Limb (tissue), 2 donors: ENCODE measurements around the gene PCDHGB6.
"Not testable (repeated sequence)": the region's sequence is repeated elsewhere in the genome, so short reads cannot be mapped to it uniquely, and the experiment has no call there.

Source experiments
- DNase-seq, 2 donors: peaks; one replicate each; pipeline ENCODE4 v3.0.0-alpha.2; 2016; ENCODE audit errors: extremely low spot score in 2 of 2

Gene PCDHGB6

DNA sequence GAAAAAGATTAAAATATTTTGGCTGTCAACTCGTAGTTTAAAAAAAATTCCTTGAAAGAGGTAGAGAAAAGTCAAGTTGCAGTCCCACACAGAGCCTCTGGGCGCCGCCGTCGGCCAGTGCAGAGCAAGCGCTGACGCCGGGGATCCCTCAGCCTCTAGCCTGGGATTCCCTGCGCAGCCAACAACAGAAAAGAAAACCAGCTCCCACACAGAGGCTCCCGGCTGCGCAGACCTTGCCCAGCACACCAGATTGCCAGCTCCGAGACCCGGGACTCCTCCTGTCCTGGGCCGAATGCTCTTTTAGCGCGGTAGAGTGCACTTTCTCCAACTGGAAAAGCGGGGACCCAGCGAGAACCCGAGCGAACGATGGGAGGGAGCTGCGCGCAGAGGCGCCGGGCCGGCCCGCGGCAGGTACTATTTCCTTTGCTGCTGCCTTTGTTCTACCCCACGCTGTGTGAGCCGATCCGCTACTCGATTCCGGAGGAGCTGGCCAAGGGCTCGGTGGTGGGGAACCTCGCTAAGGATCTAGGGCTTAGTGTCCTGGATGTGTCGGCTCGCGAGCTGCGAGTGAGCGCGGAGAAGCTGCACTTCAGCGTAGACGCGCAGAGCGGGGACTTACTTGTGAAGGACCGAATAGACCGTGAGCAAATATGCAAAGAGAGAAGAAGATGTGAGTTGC lies 9.8 kb downstream of the PCDHGB6 start, which contains the start of gene PCDHGB7:
PCDHGB7 (plus strand) TSS at position 184 of the 679 bp plus-strand sequence; CDS start at position 367, 183 bp downstream.
- DNase-seq: peak; percentile 44 to 67

DNA sequence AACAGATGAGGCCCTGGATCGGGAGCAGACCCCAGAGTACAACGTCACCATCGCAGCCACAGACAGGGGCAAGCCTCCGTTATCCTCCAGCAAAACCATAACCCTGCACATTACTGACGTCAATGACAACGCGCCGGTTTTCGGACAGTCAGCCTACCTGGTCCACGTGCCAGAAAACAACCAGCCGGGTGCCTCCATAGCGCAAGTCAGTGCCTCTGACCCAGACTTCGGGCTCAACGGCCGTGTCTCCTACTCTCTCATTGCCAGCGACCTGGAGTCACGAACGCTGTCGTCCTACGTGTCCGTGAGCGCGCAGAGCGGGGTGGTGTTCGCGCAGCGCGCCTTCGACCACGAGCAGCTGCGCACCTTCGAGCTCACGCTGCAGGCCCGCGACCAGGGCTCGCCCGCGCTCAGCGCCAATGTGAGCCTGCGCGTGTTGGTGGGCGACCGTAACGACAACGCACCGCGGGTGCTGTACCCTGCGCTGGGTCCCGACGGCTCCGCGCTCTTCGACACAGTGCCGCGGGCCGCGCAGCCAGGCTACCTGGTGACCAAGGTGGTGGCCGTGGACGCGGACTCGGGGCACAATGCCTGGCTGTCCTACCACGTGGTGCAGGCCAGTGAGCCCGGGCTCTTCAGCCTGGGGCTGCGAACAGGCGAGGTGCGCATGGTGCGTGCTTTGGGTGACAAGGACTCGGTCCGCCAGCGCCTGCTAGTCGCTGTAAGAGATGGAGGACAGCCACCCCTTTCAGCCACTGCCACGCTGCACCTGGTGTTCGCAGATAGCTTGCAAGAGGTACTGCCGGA lies 11.5 kb downstream of the PCDHGB6 start:
- DNase-seq: no peak

DNA sequence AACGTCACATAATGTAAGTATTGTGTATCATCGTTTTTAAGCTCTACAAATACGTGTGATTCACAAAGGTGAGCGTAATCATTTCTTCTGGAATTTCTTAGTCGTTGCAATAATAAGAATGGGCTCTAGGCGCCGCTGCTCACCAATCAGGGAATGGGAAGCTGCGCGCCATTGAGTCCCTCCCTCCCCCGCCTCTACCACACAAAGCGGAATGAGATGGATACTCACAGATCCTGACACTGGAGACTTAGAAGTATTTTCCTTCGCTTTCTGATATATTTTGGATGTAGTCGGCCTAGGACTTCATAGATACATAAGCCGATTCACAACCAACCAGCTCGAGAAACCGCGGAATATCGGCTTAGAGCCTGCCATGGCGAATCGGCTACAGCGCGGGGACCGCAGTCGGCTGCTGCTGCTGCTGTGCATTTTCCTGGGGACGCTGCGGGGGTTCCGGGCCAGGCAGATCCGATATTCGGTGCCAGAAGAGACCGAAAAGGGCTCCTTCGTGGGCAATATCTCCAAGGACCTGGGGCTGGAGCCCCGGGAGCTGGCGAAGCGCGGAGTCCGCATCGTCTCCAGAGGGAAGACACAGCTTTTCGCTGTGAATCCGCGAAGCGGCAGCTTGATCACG lies 13.2 kb downstream of the PCDHGB6 start, which contains the start of gene PCDHGA11:
PCDHGA11 (plus strand) TSS at position 197 of the 634 bp plus-strand sequence; CDS start at position 374, 177 bp downstream.
- no peak for DNase-seq

DNA sequence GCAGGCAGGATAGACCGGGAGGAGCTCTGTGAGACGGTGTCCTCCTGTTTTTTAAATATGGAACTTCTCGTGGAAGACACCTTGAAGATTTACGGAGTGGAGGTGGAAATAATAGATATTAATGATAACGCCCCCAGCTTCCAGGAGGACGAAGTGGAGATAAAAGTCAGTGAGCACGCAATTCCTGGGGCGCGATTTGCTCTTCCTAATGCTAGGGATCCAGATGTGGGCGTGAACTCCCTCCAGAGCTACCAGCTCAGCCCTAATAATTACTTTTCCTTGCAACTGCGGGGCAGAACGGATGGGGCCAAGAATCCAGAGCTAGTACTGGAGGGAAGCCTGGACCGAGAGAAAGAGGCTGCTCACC lies 13.7 kb downstream of the PCDHGB6 start:
- DNase-seq: no peak

DNA sequence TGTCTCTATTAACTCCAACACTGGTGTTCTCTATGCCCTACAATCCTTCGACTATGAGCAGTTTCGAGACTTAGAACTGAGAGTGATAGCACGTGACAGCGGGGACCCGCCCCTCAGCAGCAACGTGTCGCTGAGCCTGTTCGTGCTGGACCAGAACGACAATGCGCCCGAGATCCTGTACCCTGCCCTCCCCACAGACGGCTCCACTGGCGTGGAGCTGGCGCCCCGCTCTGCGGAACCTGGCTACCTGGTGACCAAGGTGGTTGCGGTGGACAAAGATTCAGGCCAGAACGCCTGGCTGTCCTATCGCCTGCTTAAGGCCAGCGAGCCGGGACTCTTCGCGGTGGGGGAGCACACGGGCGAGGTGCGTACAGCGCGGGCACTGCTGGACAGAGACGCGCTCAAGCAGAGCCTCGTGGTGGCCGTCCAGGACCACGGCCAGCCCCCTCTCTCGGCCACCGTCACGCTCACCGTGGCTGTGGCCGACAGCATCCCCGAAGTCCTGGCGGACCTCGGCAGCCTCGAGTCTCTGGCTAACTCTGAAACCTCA lies 15.0 kb downstream of the PCDHGB6 start:
- DNase-seq: no peak

DNA sequence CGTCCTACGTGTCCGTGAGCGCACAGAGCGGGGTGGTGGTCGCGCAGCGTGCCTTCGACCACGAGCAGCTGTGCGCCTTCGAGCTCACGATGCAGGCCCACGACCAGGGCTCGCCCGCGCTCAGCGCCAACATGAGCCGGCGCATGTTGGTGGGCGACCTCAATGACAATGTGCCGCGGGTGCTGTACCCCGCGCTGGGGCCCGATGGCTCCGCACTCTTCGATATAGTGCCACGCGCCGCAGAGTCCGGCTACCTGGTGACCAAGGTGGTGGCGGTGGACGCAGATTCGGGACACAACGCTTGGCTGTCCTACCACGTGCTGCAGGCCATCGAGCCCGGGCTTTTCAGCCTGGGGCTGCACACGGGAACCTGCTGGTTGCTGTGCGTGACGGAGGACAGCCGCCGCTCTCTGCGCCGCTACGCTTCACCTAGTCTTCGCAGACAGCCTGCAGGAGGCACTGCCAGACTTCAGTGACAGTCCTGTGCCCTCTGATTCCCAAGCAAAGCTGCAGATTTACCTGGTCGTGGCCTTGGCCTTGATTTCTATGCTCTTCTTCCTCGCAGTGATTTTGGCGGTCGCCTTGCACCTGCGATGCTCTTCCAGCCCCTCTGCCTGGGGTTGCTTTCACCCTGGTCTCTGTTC lies 20.1 kb downstream of the PCDHGB6 start:
- DNase-seq: no peak

DNA sequence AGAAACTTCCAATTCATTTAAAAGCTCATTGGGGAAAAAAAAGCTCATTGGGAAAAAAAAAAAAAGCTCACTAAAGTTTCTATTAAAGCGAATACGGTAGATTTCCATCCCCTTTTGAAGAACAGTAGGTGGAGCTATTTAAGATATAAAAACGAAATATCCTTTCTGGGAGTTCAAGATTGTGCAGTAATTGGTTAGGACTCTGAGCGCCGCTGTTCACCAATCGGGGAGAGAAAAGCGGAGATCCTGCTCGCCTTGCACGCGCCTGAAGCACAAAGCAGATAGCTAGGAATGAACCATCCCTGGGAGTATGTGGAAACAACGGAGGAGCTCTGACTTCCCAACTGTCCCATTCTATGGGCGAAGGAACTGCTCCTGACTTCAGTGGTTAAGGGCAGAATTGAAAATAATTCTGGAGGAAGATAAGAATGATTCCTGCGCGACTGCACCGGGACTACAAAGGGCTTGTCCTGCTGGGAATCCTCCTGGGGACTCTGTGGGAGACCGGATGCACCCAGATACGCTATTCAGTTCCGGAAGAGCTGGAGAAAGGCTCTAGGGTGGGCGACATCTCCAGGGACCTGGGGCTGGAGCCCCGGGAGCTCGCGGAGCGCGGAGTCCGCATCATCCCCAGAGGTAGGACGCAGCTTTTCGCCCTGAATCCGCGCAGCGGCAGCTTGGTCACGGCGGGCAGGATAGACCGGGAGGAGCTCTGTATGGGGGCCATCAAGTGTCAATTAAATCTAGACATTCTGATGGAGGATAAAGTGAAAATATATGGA lies 22.7 kb downstream of the PCDHGB6 start, which contains the start of gene PCDHGA12:
PCDHGA12 (plus strand) TSS at position 176 of the 782 bp plus-strand sequence; CDS start at position 429, 253 bp downstream.
- DNase-seq: no peak

DNA sequence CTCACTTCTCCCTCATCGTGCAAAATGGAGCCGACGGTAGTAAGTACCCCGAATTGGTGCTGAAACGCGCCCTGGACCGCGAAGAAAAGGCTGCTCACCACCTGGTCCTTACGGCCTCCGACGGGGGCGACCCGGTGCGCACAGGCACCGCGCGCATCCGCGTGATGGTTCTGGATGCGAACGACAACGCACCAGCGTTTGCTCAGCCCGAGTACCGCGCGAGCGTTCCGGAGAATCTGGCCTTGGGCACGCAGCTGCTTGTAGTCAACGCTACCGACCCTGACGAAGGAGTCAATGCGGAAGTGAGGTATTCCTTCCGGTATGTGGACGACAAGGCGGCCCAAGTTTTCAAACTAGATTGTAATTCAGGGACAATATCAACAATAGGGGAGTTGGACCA lies 23.5 kb downstream of the PCDHGB6 start:
- DNase-seq: no peak

DNA sequence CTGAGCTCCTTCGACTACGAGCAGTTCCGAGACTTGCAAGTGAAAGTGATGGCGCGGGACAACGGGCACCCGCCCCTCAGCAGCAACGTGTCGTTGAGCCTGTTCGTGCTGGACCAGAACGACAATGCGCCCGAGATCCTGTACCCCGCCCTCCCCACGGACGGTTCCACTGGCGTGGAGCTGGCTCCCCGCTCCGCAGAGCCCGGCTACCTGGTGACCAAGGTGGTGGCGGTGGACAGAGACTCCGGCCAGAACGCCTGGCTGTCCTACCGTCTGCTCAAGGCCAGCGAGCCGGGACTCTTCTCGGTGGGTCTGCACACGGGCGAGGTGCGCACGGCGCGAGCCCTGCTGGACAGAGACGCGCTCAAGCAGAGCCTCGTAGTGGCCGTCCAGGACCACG lies 24.5 kb downstream of the PCDHGB6 start:
- DNase-seq: not testable (repeated sequence)

DNA sequence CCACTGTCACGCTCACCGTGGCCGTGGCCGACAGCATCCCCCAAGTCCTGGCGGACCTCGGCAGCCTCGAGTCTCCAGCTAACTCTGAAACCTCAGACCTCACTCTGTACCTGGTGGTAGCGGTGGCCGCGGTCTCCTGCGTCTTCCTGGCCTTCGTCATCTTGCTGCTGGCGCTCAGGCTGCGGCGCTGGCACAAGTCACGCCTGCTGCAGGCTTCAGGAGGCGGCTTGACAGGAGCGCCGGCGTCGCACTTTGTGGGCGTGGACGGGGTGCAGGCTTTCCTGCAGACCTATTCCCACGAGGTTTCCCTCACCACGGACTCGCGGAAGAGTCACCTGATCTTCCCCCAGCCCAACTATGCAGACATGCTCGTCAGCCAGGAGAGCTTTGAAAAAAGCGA lies 24.9 kb downstream of the PCDHGB6 start:
- not testable (repeated sequence) for DNase-seq

DNA sequence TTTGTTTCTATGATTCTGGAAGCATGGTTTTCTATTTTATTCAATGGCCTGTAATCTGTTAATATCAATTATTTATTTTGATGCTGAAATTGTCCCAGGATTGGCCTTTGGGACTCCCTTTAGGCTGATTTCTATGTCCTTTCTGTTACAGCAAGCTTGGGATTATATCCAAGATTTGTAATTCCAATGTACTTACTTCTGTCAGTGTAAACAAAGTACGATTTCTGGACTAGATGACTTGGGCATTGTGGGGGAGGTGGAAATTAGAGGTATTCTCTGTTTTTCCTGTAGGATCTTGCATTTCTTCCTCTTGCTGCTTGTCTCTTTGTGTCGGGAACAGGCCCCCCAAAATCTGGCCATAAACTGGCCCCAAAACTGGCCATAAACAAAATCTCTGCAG lies 26.2 kb downstream of the PCDHGB6 start:
- DNase-seq: no peak

DNA sequence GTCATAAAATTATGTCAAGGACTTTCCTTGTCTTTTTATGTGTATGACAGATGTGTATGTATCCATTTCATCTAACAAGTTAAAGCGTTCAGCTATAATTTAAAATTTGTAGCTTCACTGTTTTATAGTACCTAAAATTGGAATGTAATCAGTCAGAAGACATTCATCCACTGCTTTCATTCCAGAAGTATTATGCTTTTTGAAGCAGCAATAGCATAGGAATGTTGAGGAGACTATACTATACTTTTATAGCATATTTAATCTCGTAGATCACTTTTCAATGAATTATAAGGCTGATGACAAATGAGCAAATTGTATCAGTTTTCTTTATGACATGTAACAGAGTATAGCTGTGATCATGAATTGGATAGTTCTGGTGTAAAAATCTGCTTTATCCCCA lies 29.4 kb downstream of the PCDHGB6 start:
- DNase-seq: no peak

DNA sequence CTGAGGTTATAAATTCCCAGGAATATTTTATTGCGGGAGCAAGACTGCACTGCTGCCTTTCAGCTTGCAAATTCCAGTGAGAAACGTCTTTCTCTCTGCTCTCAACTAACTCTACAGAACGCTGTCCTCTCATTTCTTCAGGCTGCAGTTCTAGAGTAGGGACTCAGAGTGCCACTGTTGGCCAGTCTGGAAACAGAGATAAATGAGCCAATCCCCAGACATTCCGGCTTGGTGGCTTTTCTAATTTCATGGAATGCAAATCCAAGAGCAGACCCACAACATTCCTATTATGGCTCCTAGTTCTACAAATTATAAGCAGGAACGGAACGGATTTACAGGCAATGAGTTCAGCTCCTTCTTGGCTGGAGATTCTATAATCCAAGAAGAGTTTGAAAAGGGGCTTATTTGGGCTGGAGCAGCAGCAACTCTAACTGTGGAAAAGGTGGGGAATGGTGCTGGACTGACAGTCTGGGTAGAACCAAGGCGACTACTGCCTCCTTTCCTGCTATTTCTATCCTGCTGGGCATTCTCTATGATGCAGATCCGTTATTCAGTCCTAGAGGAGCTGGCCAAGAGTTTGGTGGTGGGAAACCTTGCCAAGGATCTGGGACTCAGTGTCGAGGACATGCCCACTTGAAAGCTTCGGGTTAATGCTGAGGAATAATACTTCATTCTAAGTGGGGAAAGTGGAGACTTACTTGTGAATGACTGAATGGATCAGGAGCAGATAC lies 31.8 kb downstream of the PCDHGB6 start:
- DNase-seq: no peak

DNA sequence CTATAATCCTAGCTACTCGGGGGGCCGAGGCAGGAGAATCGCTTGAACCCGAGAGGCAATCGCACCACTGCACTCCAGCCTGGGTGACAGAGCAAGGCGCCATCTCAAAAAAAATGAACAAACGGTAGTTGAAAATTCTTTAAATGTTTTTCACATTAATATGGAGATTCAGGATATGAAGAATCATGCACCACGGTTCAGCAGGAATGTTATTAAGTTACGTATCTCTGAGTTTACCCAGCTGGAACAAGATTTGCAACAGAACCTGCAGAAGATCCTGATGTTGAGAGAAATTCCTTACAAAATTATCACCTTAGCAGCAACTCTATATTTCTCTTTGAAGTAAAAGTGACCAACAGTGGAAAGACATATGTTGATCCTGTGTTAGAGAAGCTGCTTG lies 32.5 kb downstream of the PCDHGB6 start:
- no peak for DNase-seq

DNA sequence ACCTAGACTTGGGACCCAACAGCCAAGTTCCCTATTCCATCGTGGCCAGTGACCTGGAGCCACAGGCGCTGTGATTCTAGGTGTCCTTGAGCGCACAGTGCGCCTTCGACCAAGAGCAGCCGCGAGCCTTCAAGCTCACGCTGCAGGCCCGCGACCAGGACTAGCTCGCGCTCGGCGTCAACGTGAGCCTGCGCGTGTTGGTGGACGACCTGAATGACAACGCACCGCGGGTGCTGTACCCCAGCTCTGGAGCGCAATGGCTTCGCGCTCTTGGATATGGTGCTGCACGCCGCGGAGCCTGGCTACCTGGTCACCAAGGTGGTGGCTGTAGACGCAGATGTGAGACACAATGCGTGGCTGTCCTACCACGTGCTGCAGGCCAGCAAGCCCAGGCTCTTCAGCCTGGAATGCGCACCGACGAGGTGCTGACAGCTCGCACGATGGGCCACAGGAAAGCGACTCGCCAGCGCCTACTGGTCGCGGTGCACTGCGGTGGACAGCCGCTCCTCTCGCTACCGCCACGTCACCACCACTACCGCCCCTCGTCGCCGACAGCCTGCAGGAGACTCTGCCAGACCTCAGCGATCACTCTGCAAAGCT lies 33.9 kb downstream of the PCDHGB6 start:
- DNase-seq: no peak
